HG03097 (cell line): Measurements from ENCODE around the gene TRIP12.
"Not testable (repeated sequence)": the region's sequence is repeated elsewhere in the genome, so short reads cannot be mapped to it uniquely, and the experiment has no call there.

Source experiments
- ATAC-seq: cut with Tn5 transposase; IDR thresholded peaks from one replicate; pipeline ENCODE4 v1.9.1; 2021; ENCODE audit not compliant: unreplicated experiment, low FRiP score

TRIP12 gene

GRCh38 chr2:229879191-229879950, 42.4 kb downstream of the TRIP12 start:
- ATAC-seq: no peak

GRCh38 chr2:229875549-229875948, 46.3 kb downstream of the TRIP12 start:
- ATAC-seq: no peak

GRCh38 chr2:229874647-229875046, 47.2 kb downstream of the TRIP12 start:
- ATAC-seq: no peak

- ATAC-seq: peak; percentile 85
Measured at GRCh38 chr2:229873123-229873581, 48.7 kb downstream of the TRIP12 start.

DNA sequence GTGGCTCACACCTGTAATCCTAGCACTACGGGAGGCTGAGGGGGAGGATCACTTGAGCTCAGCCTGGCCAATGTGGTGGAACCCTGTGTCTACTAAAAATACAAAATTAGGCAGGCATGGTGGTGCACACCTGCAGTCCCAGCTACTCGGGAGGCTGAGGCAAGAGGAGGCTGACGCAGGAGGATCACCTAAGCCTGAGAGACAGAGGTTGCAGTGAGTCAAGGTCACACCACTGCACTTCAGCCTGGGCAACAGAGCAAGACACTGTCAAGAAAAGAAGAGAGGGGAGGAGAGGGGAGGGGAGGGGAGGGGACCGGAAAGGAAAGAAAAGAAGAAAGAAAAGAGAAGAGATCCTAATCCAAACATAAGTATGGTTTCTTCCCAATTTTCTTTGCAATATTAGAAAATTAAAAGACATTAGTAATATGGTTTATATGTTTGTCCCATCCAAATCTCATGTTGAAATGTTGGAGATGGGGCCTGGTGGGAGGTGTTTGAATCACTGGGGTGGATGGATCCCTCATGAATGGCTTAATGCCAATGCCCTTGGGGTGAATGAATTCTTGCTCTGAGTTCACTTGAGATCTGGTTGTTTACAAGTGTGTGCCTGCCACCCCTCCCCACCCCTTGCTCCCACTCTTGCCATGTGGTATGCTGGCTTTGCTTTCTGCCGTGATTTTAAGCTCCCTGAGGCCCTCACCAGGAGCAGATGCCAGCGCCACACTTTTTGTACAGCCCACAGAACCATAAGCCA, 50.7 kb downstream of the TRIP12 start:
- no peak for ATAC-seq

- ATAC-seq: no peak
Measured at GRCh38 chr2:229869226-229869625, 52.6 kb downstream of the TRIP12 start.

DNA sequence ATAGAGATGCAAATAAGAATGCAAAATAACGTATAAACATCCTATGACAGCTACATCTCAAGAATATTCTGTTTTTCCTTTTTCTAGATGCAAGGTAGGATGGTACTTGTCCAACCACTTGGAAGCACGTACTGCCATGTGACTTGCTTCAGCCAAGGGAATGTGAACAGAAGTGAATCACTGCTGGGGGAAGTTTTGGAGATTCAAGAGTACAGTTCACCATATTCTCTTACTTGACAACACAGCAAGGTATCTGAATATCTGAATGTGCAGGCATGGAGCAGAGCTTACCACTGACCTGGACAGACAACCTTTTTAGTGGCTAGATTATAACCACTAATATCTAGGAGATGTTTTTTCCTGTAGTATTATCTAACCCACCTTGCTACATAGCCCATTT, 53.0 kb downstream of the TRIP12 start:
- no peak for ATAC-seq

- ATAC-seq: no peak
Measured at GRCh38 chr2:229865033-229865432, 56.8 kb downstream of the TRIP12 start.

DNA sequence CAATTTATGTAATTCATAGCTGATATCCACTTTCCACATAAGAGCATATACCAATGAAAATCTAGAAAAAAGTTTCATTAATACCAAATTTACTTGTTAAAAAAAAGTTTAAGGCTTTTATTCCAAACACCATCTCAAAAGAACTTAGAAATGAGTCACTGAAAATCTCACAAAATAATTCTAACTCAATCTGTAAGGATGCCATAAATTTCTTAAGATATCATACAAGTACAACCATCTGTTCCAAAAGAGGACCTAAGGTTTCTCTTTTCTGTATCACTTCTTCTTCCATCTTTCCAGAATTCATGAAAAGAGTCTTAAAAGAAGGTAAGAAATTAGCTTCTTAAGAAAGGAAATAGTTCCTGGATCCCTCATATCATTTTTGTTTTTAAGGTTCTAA, 60.4 kb downstream of the TRIP12 start:
- ATAC-seq: no peak

DNA sequence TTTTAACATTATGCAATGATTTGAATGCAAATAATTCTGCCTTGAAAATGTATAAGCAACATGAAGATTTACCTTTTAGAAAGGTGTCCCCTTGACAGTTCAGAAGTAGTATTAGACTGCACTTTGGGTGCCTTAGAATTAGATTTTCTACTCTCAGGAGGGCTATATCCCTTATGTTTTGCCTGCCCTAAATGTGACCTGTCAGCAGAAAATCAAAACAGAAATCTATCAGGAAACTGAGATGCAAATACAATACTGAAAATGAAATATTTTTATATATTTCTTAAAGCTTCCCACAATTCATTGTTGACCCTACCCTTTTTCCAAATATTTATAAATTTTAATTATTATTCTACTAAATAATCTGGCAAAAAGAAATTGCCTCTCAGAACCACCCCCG, 61.5 kb downstream of the TRIP12 start:
- ATAC-seq: no peak

GRCh38 chr2:229858351-229858750, 63.5 kb downstream of the TRIP12 start:
- ATAC-seq: no peak

GRCh38 chr2:229857634-229858033, 64.2 kb downstream of the TRIP12 start:
- no peak for ATAC-seq

DNA sequence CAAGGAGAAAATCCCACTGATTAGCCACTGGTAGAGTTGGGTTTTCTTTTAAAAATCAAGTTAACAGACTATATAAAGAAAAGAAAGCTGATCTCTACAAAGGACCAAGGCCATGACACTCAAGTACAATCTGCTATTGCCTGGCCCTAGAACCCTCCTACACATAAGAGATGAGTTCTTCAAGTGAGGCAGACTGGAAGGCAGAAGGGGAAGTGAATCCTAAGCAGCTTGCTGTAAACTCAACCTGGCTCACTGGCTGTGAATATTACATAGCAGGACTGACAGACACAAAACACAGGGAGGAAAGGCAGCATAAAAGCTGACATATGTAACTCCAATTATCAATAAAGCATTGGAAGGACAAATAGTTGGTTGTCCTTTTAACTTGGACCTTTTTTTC, 65.4 kb downstream of the TRIP12 start:
- ATAC-seq: no peak

DNA sequence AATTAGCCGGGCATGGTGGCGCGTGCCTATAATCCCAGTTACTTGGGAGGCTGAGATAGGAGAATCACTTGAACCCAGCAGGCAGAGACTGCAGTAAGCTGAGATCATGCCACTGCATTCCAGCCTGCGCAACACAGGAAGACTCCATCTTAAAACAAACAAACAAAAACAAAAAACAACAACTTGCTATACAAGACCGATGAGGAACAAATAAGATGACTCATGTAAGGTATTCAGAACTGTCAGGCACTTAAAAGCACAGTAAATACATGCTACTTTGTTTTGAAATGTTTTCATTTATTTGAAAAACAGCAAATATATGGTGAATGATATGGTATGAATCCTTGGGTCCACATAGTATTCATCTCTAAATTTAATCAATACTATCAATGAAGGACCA, 66.7 kb downstream of the TRIP12 start:
- ATAC-seq: no peak

DNA sequence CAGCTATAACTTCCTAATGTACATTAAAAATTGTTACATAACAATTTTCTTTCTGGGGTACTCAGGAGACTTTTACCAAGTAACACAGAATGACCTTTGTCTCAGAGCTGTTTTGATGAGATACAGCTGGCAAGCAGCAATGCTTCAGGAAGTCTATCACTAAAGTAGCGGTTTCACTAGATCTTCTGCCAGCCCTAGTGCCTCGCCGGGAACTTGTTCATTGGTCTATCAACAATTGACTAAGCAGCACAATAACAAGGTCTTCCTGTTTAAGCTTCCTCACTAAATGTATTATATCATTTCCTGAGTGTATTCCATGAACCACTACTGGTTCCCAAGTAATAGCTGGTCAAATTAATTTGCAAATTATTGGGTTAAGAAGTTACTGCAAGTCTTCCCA, 69.2 kb downstream of the TRIP12 start:
- ATAC-seq: peak; percentile 74

DNA sequence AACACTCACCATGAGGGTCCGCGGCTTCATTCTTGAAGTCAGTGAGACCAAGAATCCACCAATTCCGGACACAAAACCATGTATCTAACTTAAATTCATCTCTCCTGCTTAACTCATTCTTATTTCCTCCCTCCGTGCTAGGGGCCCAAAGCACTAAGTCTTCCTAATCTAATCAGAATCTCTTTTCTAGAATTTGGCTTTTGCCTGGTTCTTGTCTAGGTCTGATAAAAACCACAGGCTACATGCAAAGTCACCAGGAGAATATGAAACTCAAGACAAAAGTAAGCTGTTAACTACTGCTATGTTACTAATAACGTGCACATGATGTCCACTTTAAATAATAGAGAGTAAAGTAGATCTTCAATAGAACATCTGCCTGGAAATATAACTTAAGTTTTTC, 69.9 kb downstream of the TRIP12 start:
- ATAC-seq: no peak

DNA sequence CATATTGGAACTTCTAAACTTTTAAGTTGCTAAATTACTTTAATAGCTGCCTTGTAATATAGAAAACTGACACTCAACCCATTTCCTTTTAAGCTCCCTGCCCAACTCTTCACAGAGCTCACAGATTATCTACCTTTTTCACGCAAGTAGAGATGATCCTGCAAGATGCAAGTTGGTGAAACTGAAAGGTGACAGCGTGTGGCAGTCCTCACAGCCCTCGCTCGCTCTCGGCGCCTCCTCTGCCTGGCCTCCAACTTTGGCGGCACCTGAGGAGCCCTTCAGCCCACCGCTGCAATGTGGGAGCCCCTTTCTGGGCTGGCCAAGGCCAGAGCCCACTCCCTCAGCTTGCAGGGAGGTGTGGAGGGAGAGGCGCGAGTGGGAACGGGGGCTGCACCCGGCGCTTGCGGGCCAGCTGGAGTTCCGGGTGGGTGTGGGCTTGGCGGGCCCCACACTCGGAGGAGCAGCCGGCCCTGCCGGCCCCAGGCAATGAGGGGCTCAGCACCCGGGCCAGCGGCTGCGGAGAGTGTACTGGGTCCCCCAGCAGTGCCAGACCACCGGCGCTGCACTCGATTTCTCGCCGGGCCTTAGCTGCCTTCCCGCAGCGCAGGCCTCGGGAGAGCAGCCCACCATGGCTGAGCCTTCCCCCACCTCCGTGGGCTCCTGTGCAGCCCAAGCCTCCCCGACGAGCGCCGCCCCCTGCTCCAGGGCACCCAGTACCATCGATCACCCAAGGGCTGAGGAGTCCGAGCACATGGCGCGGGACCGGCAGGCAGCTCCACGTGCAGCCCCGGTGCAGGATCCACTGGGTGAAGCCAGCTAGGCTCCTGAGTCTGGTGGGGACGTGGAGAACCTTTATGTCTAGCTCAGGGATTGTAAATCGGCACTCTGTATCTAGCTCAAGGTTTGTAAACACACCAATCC, 71.2 kb downstream of the TRIP12 start:
- ATAC-seq: not testable (repeated sequence)

DNA sequence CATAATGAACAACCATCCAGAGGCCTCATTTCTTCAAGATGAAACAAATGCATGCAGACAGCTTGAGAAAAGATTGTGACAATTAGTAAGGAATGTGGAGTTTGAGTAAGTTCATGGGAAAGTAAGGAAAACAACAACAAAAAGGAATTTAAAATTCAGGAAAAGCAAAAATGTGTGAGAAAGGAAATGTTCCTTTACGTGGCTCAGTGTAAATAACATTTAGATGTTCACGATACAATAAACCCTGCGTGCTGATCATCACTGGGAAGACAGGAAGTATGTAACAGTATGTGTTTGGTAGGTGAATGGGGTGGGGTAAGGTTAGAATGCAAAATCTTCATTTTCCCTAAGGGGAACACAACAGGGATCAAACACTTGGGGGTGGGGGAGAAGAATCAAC, 72.7 kb downstream of the TRIP12 start:
- ATAC-seq: no peak

GRCh38 chr2:229843613-229844012, 78.2 kb downstream of the TRIP12 start:
- ATAC-seq: no peak

GRCh38 chr2:229838729-229839128, 83.1 kb downstream of the TRIP12 start:
- no peak for ATAC-seq

DNA sequence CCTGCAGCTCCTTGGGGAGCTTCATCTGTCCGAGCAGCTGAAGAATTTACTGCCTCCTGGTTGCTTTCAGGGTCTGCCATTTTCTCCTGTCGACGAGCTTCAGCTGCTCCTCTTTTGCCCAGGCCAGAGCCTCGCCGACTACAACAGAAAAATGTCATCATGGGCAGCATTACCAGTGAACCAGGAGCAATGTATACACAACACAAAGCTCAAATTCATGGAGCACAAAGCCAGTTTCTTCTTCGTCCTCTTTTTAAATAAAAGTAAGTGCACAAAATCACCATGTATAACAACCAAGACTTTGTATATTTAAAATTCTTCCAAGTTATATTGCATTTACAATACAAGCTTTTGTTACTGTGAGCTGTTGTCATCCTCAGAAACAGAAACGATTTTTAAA, 85.0 kb downstream of the TRIP12 start:
- ATAC-seq: no peak
